ENCODE measurements around the gene BRMS1. TPM values are rescaled to one million over a fixed set of nuclear protein-coding genes. Genes with fewer than 3 reads are reported as not detected.

Gene BRMS1
- total RNA-seq, 4 donors from 2014 or later = 45.7 to 60.3 (median 57.3) TPM

- no peaks in the 10 kb centered on the region for H3K9me3 ChIP-seq
- H3K27me3 ChIP-seq = no peaks in the 10 kb centered on the region
- TF ChIP-seq CTCF (IDR thresholded peaks at IDR 0.05) (no peak), POLR2AphosphoS5 (IDR thresholded peaks at IDR 0.05) (no peak), POLR2A (IDR thresholded peaks at IDR 0.05) (no peak), EP300 (IDR thresholded peaks at IDR 0.05) (no peak)
- WGBS = 38% methylated on average over 18 of the region's 52 CpGs
- peaks cover 58% of the 10 kb centered on the region for H3K4me1 ChIP-seq
- H3K36me3 ChIP-seq = no peaks in the 10 kb centered on the region
- DNase-seq (ENCODE audit: low spot score in 2 of 2) = no peak
- H3K4me3 ChIP-seq = peak overlapping the region; percentile 53
- peak overlapping the region; percentile 78 for H3K27ac ChIP-seq
Observed at GRCh38 chr11:66315921-66316811, 28.7 kb downstream of the BRMS1 start.

GRCh38 chr11:66315498-66315885 lies 29.4 kb downstream of the BRMS1 start:
- peak overlapping the region; percentile 78 for H3K27ac ChIP-seq
- H3K4me3 ChIP-seq = peak overlapping the region; percentile 53
- 70% methylated on average over 14 of the region's 14 CpGs for WGBS
- no peaks in the 10 kb centered on the region for H3K9me3 ChIP-seq
- DNase-seq (ENCODE audit: low spot score in 2 of 2) = no peak
- no peaks in the 10 kb centered on the region for H3K27me3 ChIP-seq
- no peak for TF ChIP-seq CTCF (IDR thresholded peaks at IDR 0.05)
- TF ChIP-seq POLR2A (IDR thresholded peaks at IDR 0.05) = no peak
- TF ChIP-seq EP300 (IDR thresholded peaks at IDR 0.05) = no peak
- TF ChIP-seq POLR2AphosphoS5 (IDR thresholded peaks at IDR 0.05) = no peak
- H3K4me1 ChIP-seq = peaks cover 58% of the 10 kb centered on the region
- H3K36me3 ChIP-seq = no peaks in the 10 kb centered on the region

GRCh38 chr11:66314561-66315497 lies 30.1 kb downstream of the BRMS1 start:
- WGBS = 65% methylated on average over 6 of the region's 17 CpGs
- Histone ChIP-seq H3K36me3 (no peaks in the 10 kb centered on the region), H3K27ac (peak overlapping the region; percentile 78), H3K9me3 (no peaks in the 10 kb centered on the region), H3K4me3 (peak overlapping the region; percentile 53), H3K27me3 (no peaks in the 10 kb centered on the region), H3K4me1 (peaks cover 58% of the 10 kb centered on the region)
- DNase-seq (ENCODE audit: low spot score in 2 of 2) = no peak
- TF ChIP-seq POLR2A (IDR thresholded peaks at IDR 0.05) (no peak), POLR2AphosphoS5 (IDR thresholded peaks at IDR 0.05) (no peak), CTCF (IDR thresholded peaks at IDR 0.05) (no peak), EP300 (IDR thresholded peaks at IDR 0.05) (no peak)

- Histone ChIP-seq H3K4me3 (peak overlapping the region; percentile 53), H3K27ac (peak overlapping the region; percentile 78), H3K27me3 (no peaks in the 10 kb centered on the region), H3K36me3 (no peaks in the 10 kb centered on the region), H3K9me3 (no peaks in the 10 kb centered on the region), H3K4me1 (peaks cover 53% of the 10 kb centered on the region)
- TF ChIP-seq POLR2A (IDR thresholded peaks at IDR 0.05) (no peak), EP300 (IDR thresholded peaks at IDR 0.05) (no peak), CTCF (IDR thresholded peaks at IDR 0.05) (no peak)
- no peak for DNase-seq (ENCODE audit: low spot score in 2 of 2)
- 67% methylated on average over 1 of the region's 1 CpG for WGBS
Observed at GRCh38 chr11:66314186-66314501, 30.8 kb downstream of the BRMS1 start.
